Kidney (tissue), 14 donors: ENCODE data around the gene MVD. TPM values are rescaled to one million over a fixed set of nuclear protein-coding genes. Genes with fewer than 3 reads are reported as not detected.

Experiments used
- DNase-seq, 5 donors: peaks; one replicate each; pipeline ENCODE4 v3.0.0-alpha.2; 2013 to 2020
- FAIRE-seq: peaks from 2 replicates; lab custom pipeline; 2012; peaks lifted over from hg19 to GRCh38; lab: Jason Lieb, UNC
- H3K27ac ChIP-seq, 2 donors: one replicate each; pipeline ENCODE4 v1.7.0; 2013; ENCODE audit warnings: low read depth in 2 of 2, low read length in 2 of 2, inconsistent platforms in 1 of 2
- H3K27me3 ChIP-seq: one replicate; pipeline ENCODE4 v1.7.1; 2013; ENCODE audit warnings: low read length, inconsistent platforms; ENCODE audit not compliant: control insufficient read depth, insufficient read depth
- H3K36me3 ChIP-seq, 3 donors: one replicate each; pipeline versions ENCODE4 v1.7.0 to v1.7.1; 2013; ENCODE audit warnings: low read length in 3 of 3, control low read depth in 1 of 3, inconsistent platforms in 1 of 3; ENCODE audit not compliant: insufficient read depth in 3 of 3, control insufficient read depth in 2 of 3
- H3K4me1 ChIP-seq, 3 donors: one replicate each; pipeline versions ENCODE4 v1.7.0 to v1.7.1; 2013; ENCODE audit warnings: low read length in 3 of 3, inconsistent platforms in 1 of 3, low read depth in 1 of 3; ENCODE audit not compliant: control insufficient read depth in 2 of 3, insufficient read depth in 2 of 3
- H3K4me3 ChIP-seq, 3 donors: one replicate each; pipeline versions ENCODE4 v1.7.0 to v1.8.1; 2013; ENCODE audit warnings: low read length in 3 of 3, control low read depth in 1 of 3, inconsistent platforms in 1 of 3
- H3K9ac ChIP-seq, 3 donors: one replicate each; pipeline versions ENCODE4 v1.7.0 to v1.7.1; 2013; ENCODE audit warnings: low read length in 3 of 3, control low read depth in 1 of 3, inconsistent platforms in 1 of 3
- H3K9me3 ChIP-seq, 3 donors: one replicate each; pipeline versions ENCODE4 v1.7.0 to v1.7.1; 2013; ENCODE audit warnings: low read length in 3 of 3, control low read depth in 1 of 3, inconsistent platforms in 1 of 3; ENCODE audit not compliant: control insufficient read depth in 2 of 3, insufficient read depth in 1 of 3
- CTCF ChIP-seq: IDR thresholded peaks from 3 replicates; pipeline ENCODE4 v1.5.1; 2012; ENCODE audit warnings: mild to moderate bottlenecking, moderate library complexity, borderline replicate concordance; ENCODE audit not compliant: insufficient read depth; ENCODE audit errors: extremely low read depth
- intact Hi-C: fragments of 100-400 bp; cut with DNase I; formaldehyde crosslinking; loops from one replicate; pipeline ENCODE4 v1.11.1; 2022
- polyA plus RNA-seq: library from polyadenylated mRNA; stranded (reverse); fragments of 350-450 nt; fragmentation: Illumina TruSeq; extraction: RNeasy Lipid Tissue Mini Kit (QIAGEN cat#74804); gene quantifications from one replicate; pipeline ENCODE4 v1.2.3, GENCODE V29; 2014; ENCODE audit warnings: low read depth, low replicate concordance; ENCODE audit not compliant: insufficient read depth
- total RNA-seq: library from RNA; stranded (reverse); fragmentation: NEBNext Ultra II Directional; extraction: Animal tissue kit (Norgen Biotek cat#: 25700); gene quantifications from one replicate; pipeline ENCODE4 v1.2.1, GENCODE V29; 2021
- donor health status: control.
- donor health status: control.
- donor health status: control.
- donor health status: control.
- donor health status: control.
- donor health status: DM: yes; HTN: yes; CAD: no.
- donor health status: Normal renal cell carcinoma (clear cell type).

Gene MVD
- total and polyA plus RNA-seq, 2 donors from 2014 or later, result 35.4 to 48.9 TPM

GRCh38 chr16:88627531-88628411 is 35.1 kb downstream of the MVD start:
- no peak for TF ChIP-seq CTCF
- H3K36me3 ChIP-seq, result peaks cover 0 to 30% (median 7%) of the 10 kb centered on the region in 3 donors
- intact Hi-C loops, result no loop called here
- H3K9ac ChIP-seq, result no peak overlapping the region
- DNase-seq (no peak), FAIRE-seq (no peak)
- no peaks in the 10 kb centered on the region for H3K27me3 ChIP-seq
- H3K4me3 ChIP-seq, result no peak overlapping the region
- H3K9me3 ChIP-seq, result no peaks in the 10 kb centered on the region
- H3K4me1 ChIP-seq, result no peaks in the 10 kb centered on the region
- H3K27ac ChIP-seq, result no peak overlapping the region

- intact Hi-C loops, result no loop called here
- H3K4me3 ChIP-seq, result no peak overlapping the region
- no peak for TF ChIP-seq CTCF
- no peaks in the 10 kb centered on the region for H3K9me3 ChIP-seq
- no peaks in the 10 kb centered on the region for H3K27me3 ChIP-seq
- H3K4me1 ChIP-seq, result no peaks in the 10 kb centered on the region
- H3K36me3 ChIP-seq, result peaks cover 0 to 41% (median 15%) of the 10 kb centered on the region in 3 donors
- no peak for DNase-seq
- H3K27ac ChIP-seq, result no peak overlapping the region
- H3K9ac ChIP-seq, result no peak overlapping the region
- FAIRE-seq, result no peak
Observed at GRCh38 chr16:88626646-88627045, 36.2 kb downstream of the MVD start.

- DNase-seq, result no peak
- H3K36me3 ChIP-seq, result peaks cover 0 to 44% (median 15%) of the 10 kb centered on the region in 3 donors
Observed at GRCh38 chr16:88624977-88625576, 37.8 kb downstream of the MVD start.

More at GRCh38 chr16:88624977-88625576, 37.8 kb downstream of the MVD start:
- H3K4me3 ChIP-seq, result no peak overlapping the region
- H3K9ac ChIP-seq, result no peak overlapping the region
- intact Hi-C loops, result no loop called here
- H3K4me1 ChIP-seq, result no peaks in the 10 kb centered on the region
- TF ChIP-seq CTCF, result no peak
- no peaks in the 10 kb centered on the region for H3K9me3 ChIP-seq
- H3K27me3 ChIP-seq, result no peaks in the 10 kb centered on the region
- FAIRE-seq, result no peak
- H3K27ac ChIP-seq, result no peak overlapping the region
